ENCODE measurements around the gene PAXX.

PAXX gene

DNA sequence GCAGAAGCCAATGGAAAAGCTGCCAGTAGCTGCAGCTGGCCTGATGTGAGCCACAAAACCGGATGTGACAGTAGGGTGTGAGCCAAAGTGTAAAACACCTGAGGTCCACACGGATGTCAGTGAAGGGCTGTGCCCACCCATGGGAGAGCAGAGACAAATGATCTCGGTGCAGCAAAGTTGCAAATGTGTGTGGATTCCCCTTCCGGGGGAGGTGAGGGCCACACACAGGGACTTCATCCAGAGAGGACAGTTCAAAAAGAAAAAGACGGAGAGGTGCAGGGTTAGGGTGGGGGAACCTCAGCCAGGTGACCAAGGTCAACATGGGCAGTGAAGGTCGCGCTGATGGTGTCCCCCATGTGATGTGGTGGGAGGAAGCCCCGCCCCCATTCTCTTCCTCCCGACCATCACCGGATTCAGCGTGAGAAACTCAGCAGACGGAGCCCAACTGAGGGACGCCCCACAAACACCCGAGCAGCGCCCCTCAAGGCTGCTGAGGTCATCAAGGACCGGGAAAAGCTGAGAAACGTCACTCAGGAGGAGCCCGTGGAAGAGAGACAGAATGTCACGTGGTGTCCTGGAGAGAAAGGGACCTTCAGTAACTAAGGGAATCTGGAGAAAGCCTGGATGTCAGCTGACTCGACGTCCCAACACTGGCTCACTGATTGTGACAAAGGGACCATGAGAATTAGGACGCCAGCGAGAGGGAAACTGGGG, 26.3 kb upstream of the PAXX start:
- DNase-seq: peak in 12 of 14 donors; percentile 32 to 82 (median 62)

DNA sequence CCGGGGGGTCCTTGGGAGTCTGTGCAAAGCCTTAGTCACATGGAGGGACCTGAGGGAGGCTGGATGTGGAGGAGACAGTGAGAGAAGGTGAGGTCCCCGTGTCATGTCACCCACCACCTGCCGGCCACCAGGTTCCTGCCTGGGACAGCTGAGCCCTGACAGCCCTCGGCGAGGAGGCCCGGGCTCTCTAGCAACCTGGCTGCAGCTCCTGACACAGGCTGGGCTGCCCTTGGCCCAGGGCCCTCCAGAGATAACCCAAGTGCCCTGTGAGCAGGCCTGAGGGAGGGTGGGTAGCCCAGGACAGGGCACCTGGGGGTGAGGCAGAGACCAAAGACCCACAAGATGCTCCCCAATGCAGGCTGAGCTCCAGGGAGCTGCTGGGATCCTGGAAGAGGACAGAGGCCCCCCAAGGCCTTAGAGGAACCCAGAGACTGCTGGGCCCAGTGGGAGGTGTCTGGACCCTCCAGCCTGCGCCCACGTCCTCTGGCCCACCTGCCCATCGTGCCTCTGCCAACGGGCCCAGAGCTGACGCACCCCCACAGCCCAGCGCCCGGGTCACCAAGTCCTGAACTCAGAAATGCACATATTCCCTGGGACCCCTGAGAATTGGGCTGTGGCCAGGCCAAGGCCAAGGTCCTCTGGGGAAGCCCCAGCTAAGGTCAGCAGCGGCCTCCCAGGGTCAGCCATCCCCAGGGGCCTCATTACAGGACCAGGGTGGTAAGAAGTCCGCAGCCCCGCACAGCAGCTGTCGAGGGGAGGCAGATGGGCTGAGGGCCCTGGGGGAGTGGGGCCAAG, 23.7 kb upstream of the PAXX start:
- DNase-seq: no peak

DNA sequence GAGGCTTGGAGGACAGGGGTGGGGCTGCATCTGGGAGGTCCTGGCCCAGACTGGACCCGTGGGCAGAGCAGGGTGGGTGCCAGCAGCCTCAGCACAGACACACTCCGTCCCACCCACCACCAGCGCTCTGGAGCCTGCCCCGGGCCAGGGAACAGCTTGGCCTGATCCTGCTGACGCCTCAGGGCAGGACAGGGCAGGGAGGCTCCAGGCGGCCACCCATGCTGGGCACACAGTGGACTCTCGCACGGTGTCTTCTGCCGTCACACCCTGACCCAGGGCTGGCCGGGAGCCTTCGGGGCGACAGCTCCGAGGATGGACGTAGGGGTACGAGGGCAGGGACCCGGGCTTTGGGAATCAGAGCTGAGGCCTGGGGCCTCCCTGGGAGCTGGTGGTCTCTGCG, 23.1 kb upstream of the PAXX start:
- no peak for DNase-seq

DNA sequence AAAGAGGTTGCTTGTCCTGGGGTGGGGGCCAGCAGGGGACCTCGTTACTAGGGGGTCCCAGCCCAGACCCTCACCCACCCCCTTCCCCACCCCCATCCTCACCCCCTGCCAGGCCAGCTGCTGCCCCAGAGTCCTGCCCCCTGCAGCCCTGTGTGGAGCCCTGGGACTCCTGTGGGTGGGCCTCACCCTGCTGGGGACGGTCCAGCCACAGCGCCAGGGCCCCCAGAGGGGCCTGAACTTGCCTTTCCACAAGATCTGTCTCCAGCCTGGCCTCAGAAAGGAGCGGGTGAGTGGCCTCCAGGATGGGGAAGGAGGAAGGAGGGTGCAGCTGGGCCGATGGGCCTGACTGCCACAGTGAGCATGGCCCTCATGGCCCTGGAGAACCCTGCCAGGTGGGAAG, 22.4 kb upstream of the PAXX start:
- DNase-seq: no peak

DNA sequence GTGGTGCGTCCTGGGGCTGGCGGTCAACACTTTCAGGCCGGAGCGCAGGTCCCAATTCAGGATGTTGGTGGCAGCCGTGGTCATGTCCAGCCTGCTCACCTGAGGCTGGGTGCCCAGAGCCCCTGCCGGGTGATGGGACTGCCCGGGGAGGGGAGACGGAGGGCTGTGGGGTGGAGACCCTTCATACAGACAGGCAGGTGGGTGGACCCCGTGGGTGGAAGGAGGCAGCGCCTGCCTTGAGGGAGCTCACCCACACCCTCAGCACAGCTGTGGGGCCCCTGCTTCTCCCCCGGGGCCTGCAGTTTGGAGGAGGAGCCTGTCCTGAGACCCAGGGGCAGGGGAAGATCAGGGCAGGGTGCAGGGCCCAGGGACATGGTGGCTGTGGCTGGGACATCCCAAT, 21.9 kb upstream of the PAXX start:
- DNase-seq: no peak

DNA sequence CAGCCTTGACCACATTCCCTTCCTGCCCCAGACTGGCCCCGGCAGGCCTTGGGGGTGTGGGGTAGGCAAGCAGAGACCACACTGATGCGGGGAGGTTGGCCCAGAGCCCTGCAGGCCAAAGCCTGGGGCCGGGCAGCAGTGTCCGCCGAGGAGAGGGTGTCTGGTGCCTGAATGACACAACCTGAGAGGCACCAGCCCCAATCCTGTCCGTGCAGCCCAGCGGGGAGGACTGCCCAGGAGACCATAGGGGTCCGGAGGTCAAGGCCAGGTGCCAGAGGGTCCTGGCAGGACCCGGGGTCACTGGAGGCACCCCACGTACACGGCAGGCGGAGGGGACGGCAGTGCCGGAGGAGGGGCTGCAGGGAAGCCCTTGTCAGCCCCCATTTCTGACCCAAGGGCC, 20.5 kb upstream of the PAXX start:
- DNase-seq: no peak

DNA sequence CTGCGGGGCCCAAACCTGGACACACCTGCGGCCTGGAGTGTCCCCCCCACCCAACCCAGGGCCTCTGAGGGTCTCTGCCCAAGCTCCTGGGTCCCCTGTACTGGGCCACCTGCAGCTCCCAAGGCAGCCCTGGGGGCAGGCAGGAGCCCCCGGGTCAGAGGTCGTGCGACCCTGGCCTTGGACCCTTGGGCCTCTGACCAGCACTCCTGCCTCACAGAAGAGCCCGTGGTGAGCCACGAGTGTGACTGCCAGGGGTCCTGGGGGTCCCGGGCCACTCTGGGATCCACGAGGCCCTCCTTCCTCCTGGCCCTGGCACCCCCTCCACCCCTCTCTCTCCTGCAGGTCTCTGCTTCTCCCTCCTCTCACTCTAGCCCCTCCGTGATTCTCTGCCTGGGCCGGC, 19.9 kb upstream of the PAXX start:
- DNase-seq: no peak

DNA sequence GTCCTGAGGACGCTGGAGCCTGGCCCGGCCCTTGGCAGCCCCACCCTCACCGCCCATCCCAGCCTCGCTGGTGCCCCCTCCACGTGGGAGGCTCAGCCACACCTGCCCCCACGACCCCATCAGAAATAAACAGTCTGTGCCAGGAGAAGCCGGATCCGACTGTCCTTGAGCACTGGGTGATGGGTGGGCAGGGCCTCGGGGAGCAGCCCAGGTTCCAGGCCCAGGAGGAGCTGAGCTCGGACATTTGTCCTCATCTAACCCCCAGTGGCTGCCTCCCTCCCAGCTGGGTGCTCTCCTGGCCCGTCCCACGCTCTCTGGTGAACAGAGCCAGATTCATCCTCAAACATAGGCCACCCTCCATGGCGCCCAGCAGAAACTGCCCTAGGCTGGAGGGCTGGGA, 19.5 kb upstream of the PAXX start:
- no peak for DNase-seq

DNA sequence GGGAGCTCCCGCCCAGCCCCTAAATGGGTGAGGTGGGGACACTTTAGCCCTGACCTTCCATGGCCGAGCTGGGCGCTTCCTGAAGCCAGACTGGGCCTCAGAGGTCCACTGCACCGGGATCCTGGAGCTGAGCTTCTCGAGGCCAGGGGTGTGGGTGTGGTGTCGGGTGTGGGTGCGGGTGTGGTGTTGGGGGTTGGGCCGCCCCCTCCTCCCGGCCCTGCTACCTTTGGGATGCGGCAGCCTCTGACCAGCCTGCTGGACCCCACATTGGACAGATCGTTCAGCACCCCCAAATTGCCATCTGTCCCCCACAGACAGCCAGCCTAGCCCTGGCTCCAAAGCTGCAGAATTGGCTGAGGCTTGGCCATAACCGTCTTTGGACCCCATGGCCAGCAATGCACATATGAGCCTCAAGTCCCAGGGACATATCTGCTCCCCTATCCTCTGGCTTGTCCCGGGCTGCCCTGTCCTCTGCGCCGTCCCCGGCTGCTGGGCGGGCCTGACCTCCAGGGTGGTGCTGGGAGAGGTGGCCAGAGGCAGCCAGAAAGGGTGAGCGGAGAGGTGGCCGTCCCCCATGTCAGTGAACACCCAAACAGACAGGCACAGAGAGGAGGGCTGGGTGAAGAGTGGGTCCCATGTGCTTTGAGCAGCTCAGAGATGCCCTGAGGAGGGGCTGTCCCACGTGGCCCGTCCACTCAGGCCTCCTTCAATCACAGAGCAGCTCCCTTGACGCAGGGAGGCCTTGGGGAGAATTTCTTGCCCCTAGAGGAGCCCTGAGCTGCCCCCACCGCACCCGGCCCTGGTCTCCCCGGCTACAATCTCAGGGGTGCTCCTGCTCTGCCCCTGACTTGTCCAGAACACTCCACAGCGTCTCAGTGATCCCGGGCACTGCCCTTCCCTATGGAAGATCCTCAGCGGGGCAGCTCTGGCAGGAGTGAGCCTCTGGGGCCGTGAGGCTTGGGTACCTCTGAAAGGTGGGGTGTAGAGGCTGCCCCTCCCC, 18.3 kb upstream of the PAXX start:
- no peak for DNase-seq

DNA sequence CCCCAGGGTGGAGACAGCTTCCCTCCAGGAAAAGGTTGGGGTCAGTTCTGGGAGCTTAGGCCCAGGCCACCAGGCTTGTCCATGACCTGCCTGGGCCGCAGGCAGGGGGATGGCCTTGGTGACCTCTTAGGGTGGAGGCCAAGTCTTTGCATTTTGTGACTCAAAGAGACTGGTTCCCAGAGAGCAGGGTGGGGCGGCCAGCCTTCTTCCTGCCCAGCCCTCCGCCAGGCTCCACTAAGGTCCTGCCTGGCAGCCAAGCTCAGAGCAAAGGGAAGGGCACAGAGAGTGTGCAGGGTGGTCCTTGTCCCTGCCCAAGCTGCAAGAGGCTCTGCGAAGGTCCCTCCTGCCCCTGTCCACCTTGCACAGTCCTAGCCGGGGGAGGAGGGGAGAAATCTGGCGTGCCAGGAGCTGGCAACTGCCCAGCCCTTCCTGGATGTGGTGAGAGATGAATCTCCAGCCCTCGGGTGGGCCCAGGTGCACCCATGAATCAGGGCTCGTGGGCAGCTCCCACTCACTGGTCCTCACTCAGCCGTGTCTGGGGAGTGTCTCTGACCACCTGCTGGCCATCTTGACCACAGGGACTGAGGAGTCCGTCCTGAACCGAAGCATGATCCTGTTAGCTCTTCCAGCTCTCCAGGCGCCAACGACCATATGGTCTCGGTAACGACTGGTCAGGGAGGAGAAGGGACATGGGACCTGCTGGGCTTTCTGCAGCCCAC, 17.2 kb upstream of the PAXX start:
- peak in 1 of 14 donors; percentile 62 for DNase-seq

DNA sequence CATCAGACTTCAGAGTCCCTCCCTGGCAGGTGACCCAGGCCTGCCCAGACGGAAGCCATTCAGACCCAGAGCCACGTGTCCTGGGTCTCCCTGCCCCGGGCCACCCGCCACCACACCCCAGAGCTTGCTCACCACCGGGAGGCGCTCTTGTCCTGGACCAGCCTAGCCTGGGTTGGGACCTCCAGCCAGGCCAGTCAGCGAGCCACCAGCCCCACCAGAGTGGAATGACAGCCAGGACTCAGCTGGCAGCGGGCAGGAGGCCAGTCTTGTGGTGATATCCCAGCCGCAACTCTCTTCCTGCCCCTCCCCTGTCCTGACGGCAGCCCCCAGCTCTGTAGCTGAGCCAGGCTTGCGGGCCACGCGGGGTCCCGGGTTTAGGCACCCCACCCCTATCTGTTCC, 16.6 kb upstream of the PAXX start:
- peak in 12 of 14 donors; percentile 35 to 81 (median 62) for DNase-seq

DNA sequence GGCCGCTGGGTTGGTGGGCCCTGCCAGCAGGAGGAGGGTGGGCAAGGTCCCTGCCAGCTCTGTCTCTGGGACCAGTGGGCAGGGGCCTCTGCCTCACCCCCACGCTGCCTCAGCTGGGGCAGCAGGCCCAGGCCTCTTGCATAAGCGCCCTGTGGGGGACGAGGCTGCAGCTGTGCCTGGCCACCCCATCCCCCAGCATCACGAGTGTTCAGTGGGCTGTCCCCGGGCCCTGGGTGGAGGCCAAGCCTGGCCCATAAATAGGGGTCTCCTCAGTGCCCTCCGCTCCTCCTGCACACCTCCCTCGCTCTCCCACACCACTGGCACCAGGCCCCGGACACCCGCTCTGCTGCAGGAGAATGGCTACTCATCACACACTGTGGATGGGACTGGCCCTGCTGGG, 15.0 kb upstream of the PAXX start, which contains the start of gene PTGDS:
TSS of gene PTGDS (plus strand) at position 282 of the 400 bp plus-strand sequence. CDS start at position 357, 75 bp downstream.
- DNase-seq: peak in 13 of 14 donors; percentile 61 to 96 (median 92)

DNA sequence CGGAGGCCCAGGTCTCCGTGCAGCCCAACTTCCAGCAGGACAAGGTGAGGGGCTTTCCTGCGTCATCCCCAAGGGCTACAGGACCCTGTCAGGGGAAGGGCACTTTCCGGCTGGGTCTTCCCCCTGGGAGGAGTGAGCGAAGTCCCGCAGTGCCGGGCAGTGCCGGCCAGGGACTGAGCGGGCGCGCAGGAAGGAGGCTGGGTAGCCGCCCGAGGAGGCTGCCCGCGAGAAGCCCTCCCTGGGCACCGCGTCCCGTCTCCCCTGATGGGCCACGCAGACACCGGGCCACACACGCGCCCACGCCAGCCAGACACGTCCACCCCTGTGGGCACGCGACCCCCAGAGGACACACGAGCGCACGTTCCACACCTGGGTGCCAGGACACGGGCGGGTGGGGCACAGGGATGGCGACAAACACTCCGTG, 14.6 kb upstream of the PAXX start:
- DNase-seq: no peak

DNA sequence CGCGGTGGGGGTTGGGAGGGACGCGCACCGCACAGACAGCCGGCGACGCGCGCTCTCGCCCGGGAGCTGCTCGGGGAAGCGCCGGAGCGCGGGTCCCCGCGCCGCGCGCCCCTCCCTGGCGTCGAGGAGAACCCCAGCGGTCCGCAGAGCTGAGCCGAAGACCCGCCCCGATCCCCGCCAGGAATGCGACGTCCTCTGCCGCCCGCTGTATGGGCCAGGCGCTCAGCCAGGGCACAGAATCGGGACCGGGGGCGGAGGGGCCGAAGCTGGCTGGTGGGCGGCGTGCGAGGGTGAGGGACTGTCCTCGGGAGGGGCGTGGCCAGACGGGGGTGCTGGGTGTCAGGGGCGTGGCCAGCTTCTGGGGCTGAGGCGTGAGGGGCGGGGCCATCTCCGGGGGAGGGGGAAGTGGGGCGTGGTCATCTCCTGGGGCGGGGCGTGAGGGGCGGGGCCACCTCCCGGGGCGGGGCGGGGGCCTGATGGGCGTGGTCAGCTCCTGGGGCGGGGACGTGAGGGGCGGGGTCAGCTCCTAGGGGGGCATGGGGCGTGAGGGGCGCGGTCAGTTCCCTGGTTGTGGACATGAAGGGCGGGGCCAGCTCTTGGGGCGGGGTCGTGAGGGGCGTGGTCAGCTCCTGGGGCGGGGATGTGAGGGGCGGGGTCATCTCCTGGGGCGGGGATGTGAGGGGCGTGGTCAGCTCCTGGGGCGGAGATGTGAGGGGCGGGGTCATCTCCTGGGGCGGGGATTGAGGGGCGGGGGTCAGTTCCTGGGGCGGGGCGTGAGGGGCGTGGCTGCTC, 14.0 kb upstream of the PAXX start:
- peak; percentile 36 to 94 (median 86) for DNase-seq

DNA sequence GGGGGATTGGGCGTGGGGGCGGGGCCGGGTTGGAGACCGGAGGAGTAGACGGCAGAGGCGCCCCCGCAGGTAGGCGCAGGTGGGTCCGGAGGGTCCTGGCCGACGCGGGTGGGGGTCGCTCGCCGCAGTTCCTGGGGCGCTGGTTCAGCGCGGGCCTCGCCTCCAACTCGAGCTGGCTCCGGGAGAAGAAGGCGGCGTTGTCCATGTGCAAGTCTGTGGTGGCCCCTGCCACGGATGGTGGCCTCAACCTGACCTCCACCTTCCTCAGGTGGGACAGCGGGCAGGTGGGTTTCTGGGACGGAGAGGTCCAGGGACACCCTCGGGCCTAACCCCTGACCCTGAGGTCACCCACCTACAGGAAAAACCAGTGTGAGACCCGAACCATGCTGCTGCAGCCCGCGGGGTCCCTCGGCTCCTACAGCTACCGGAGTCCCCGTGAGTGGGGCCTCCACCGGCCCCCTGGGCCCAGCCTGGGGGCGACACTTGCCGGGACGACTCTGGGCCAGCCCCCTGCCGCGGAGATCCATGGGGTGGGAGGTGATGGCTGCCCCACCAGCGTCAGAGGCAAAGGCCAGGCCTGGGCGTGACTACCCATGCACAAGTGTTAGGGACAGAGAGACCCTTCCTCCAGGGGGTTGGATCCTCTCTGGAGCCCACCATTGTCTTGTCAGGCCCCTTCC, 13.2 kb upstream of the PAXX start:
- DNase-seq: peak in 1 of 14 donors; percentile 34

DNA sequence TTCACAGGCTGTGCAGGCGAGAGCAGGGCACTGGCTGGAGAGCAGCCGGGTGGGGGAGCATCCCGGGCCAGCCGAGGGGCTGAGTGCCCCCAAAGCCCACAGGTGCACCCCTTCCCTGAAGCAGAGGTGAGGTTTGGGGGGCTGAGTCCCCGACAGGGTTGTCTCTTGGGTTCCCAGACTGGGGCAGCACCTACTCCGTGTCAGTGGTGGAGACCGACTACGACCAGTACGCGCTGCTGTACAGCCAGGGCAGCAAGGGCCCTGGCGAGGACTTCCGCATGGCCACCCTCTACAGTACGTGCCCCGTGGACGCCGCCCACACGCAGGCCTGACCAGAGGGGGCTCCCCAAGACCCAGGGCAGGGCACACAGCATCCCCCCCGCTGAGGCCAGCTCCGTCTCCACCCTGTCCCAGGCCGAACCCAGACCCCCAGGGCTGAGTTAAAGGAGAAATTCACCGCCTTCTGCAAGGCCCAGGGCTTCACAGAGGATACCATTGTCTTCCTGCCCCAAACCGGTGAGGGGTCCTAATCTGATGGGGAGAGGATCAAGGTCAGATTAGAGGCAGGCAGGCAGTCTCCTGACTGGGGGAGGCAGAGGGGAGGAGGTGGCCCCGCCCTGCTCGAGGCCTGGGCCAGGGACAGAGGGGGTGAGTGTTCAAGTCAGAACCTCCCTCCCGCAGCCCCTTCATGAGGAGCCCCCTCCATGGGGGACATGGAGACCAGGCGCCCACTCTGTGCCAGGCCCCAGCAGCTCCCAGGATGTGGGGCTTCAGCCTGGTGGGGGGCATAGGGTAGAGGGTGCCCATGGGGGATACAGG, 12.2 kb upstream of the PAXX start:
- DNase-seq: peak in 1 of 14 donors; percentile 50

DNA sequence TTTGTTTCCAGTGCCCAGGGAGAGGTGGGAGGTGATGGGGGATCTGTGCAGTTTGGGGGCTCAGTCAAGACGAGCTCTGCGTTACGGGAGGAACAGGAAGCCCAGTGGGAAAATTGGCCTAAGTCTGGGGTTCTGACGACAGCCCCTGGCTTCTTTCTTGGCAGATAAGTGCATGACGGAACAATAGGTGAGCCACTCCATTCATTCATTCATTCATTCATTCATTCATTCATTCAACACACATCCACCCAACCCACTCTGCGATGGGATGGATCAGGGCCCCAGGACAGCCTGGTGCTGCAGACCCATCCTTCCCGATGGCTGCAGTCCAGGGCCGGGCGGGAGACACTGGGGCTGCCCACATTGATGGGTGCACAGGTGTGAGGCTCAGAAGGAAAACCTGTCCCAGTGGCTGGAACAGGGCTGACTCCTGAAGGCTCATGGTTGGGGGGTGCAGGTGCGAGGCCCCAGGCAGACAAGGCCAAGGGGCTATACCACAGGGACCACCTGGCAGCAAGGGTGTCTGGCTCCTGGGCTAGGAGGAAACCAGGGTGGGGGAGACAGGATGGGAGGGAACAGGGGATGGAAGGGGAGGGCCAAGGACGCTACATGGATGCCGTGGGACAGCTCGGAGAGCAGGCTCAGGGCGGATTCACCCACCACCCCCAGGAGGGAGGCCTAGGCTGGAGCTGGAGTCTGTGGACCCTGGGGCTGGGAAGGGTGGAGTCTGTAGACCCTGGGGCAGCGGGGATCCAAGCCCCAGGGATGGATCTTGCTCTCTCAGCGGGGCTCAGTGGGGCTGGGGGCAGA, 11.3 kb upstream of the PAXX start:
- peak in 1 of 14 donors; percentile 56 for DNase-seq

DNA sequence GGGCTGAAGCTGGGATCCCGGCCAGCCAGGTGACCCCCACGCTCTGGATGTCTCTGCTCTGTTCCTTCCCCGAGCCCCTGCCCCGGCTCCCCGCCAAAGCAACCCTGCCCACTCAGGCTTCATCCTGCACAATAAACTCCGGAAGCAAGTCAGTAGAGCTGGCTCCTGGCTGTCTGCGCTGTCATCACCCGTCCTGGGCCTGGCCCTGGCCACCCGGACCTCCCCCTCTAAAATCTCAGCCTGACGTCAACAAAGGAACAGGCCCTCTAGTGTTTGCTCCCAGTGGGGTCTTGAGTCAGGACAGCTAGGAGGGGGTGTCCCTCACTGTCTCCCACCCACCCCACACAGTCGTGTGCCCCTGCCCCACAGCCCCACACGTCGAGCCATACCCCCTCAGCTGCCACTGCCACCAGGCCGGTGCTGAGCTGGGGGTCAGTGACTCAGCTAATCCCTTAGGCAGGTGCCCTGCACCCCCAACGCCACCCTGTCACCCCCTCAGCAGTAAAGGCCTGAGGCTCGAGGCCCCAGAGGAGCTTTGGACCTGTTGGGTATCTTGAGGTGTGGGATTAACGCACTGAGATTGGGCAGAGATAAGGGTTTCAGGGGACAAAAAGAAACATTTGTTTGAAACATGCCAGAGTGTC, 10.5 kb upstream of the PAXX start:
- peak in 11 of 14 donors; percentile 34 to 83 (median 77) for DNase-seq
